SK-N-SH (cell line): ENCODE measurements around the gene CYP39A1. TPM values are rescaled to one million over a fixed set of nuclear protein-coding genes. Genes with fewer than 3 reads are reported as not detected.

Experiments used
- CTCF ChIA-PET: fragments of 300-600, 350-600 bp; formaldehyde crosslinking; extraction: SDS; loops from one replicate; lab custom pipeline; 2021; lab: Yijun Ruan, JAX
- POLR2A ChIA-PET: fragments of 350-600 bp; sonication (Branson Sonifier 250); formaldehyde crosslinking; extraction: SDS; loops from one replicate; lab custom pipeline; 2020; ENCODE audit warnings: antibody characterized with exemption, inconsistent platforms; lab: Yijun Ruan, JAX
- DNase-seq: peaks from one replicate; pipeline ENCODE4 v3.0.0; 2012
- H2AFZ ChIP-seq: fragments of 200-600 bp; sonication (generic); 2 replicates; pipeline ENCODE4 v1.8.1; 2016; ENCODE audit warnings: antibody characterized with exemption, mild to moderate bottlenecking, low read depth
- H3F3A ChIP-seq: fragments of 200-600 bp; sonication (generic); replicated peaks from 2 replicates; pipeline ENCODE3; 2016; ENCODE audit warnings: antibody characterized with exemption, mild to moderate bottlenecking; ENCODE audit not compliant: insufficient read depth
- H3K27ac ChIP-seq, 2 experiments: fragments of 200-500 bp in 1 of 2; fragments of 200-600 bp in 1 of 2; sonication (Bioruptor generic) in 1 of 2; sonication (generic), shearing (Covaris generic) in 1 of 2; 2 replicates each; pipeline versions ENCODE4 v1.5.1 to v1.6.1; 2014 to 2016; ENCODE audit warnings: low read depth in 2 of 2, inconsistent platforms in 1 of 2, low read length in 1 of 2, mild to moderate bottlenecking in 1 of 2, mixed read lengths in 1 of 2
- H3K27me3 ChIP-seq: fragments of 200-600 bp; sonication (generic), shearing (Covaris generic); 2 replicates; pipeline ENCODE4 v1.6.1; 2016; ENCODE audit warnings: mixed run types; ENCODE audit not compliant: insufficient read depth
- H3K36me3 ChIP-seq, 2 experiments: fragments of 200-500 bp in 1 of 2; fragments of 200-600 bp in 1 of 2; sonication (Bioruptor generic) in 1 of 2; sonication (generic) in 1 of 2; replicated peaks in 1 of 2; 2 replicates each; pipeline versions ENCODE3 to v1.5.1; 2014 to 2016; ENCODE audit warnings: low read length in 1 of 2, mild to moderate bottlenecking in 1 of 2; ENCODE audit not compliant: insufficient read depth in 2 of 2, control insufficient read depth in 1 of 2
- H3K4me1 ChIP-seq, 2 experiments: fragments of 200-500 bp in 1 of 2; fragments of 200-600 bp in 1 of 2; sonication (Bioruptor generic) in 1 of 2; sonication (generic), shearing (Covaris generic) in 1 of 2; 2 replicates each; pipeline versions ENCODE4 v1.5.1 to v1.6.1; 2014 to 2016; ENCODE audit warnings: low read depth in 1 of 2, low read length in 1 of 2, mixed run types in 1 of 2; ENCODE audit not compliant: insufficient read depth in 2 of 2, control insufficient read depth in 1 of 2
- H3K4me2 ChIP-seq: fragments of 200-600 bp; sonication (generic), shearing (Covaris generic); 2 replicates; pipeline ENCODE4 v1.6.1; 2017; ENCODE audit warnings: mixed run types
- H3K4me3 ChIP-seq, 2 experiments: fragments of 200-500 bp in 1 of 2; fragments of 200-600 bp in 1 of 2; sonication (Bioruptor generic) in 1 of 2; sonication (generic), shearing (Covaris generic) in 1 of 2; 2 replicates each; pipeline versions ENCODE4 v1.5.1 to v1.8.1; 2014 to 2016; ENCODE audit warnings: low read depth in 2 of 2, inconsistent platforms in 1 of 2, low read length in 1 of 2, mild to moderate bottlenecking in 1 of 2, mixed read lengths in 1 of 2, moderate library complexity in 1 of 2
- H3K79me2 ChIP-seq: fragments of 200-600 bp; sonication (generic); 2 replicates; pipeline ENCODE4 v1.8.1; 2017; ENCODE audit warnings: mild to moderate bottlenecking; ENCODE audit not compliant: insufficient read depth
- H3K9ac ChIP-seq: fragments of 200-600 bp; sonication (generic); 2 replicates; pipeline ENCODE4 v1.6.1; 2017; ENCODE audit warnings: mixed run types
- H3K9me2 ChIP-seq: fragments of 200-600 bp; sonication (generic); 2 replicates; pipeline ENCODE4 v1.6.1; 2017; ENCODE audit warnings: mixed run types
- H3K9me3 ChIP-seq: fragments of 200-600 bp; sonication (generic); 2 replicates; pipeline ENCODE4 v1.6.1; 2017; ENCODE audit warnings: mixed run types, mild to moderate bottlenecking, moderate library complexity
- H4K20me1 ChIP-seq: fragments of 200-600 bp; sonication (generic); 2 replicates; pipeline ENCODE4 v1.6.1; 2017; ENCODE audit warnings: mild to moderate bottlenecking, mixed run types; ENCODE audit not compliant: insufficient read depth
- EP300 ChIP-seq, 2 experiments: IDR thresholded peaks; 2 replicates each; pipeline versions ENCODE4 v1.4.0 to v1.6.1; 2012; ENCODE audit warnings: borderline replicate concordance in 1 of 2, low read depth in 1 of 2, low read length in 1 of 2
- FOSL2 ChIP-seq: IDR thresholded peaks from 2 replicates; pipeline ENCODE4 v1.4.0; 2012; ENCODE audit warnings: low read depth, mild to moderate bottlenecking, moderate library complexity, borderline replicate concordance
- FOXM1 ChIP-seq: IDR thresholded peaks from 2 replicates; pipeline ENCODE4 v1.4.0; 2012; ENCODE audit warnings: low read depth, mild to moderate bottlenecking
- GABPA ChIP-seq: IDR thresholded peaks from 2 replicates; pipeline ENCODE4 v1.4.0; 2012; ENCODE audit warnings: low read depth, mild to moderate bottlenecking
- GATA2 ChIP-seq: sonication (generic); formaldehyde crosslinking; IDR thresholded peaks from 2 replicates; pipeline ENCODE4 v1.5.0; 2020; ENCODE audit warnings: mild to moderate bottlenecking, missing genetic modification reagents
- MEF2A ChIP-seq: IDR thresholded peaks from 2 replicates; pipeline ENCODE4 v1.4.0; 2012; ENCODE audit warnings: low read depth, borderline replicate concordance
- MXI1 ChIP-seq: IDR thresholded peaks from 2 replicates; pipeline ENCODE4 v1.6.1; 2012; ENCODE audit warnings: mild to moderate bottlenecking, low read depth, low read length, improper control_type of control experiment
- NFIC ChIP-seq: IDR thresholded peaks from 2 replicates; pipeline ENCODE4 v1.4.0; 2012; ENCODE audit warnings: borderline replicate concordance
- NRF1 ChIP-seq: IDR thresholded peaks from 2 replicates; pipeline ENCODE4 v1.6.1; 2012; ENCODE audit warnings: low read depth, mild to moderate bottlenecking, low read length
- RAD21 ChIP-seq: IDR thresholded peaks from 2 replicates; pipeline ENCODE4 v1.6.1; 2012; ENCODE audit warnings: mild to moderate bottlenecking, low read length
- RFX5 ChIP-seq: IDR thresholded peaks from 2 replicates; pipeline ENCODE4 v1.6.1; 2012; ENCODE audit warnings: mild to moderate bottlenecking, improper control_type of control experiment, low read length
- RXRA ChIP-seq: IDR thresholded peaks from 2 replicates; pipeline ENCODE4 v1.4.0; 2012; ENCODE audit warnings: low read depth, mild to moderate bottlenecking, borderline replicate concordance
- SIN3A ChIP-seq: IDR thresholded peaks from 2 replicates; pipeline ENCODE4 v1.6.1; 2012; ENCODE audit warnings: low read depth, mild to moderate bottlenecking, low read length, moderate library complexity, borderline replicate concordance
- TAF1 ChIP-seq: IDR thresholded peaks from 2 replicates; pipeline ENCODE4 v1.6.1; 2012; ENCODE audit warnings: low read depth, mild to moderate bottlenecking, low read length, moderate library complexity, borderline replicate concordance
- YY1 ChIP-seq: IDR thresholded peaks from 2 replicates; pipeline ENCODE4 v1.4.0; 2012; ENCODE audit warnings: low read depth, mild to moderate bottlenecking
- WGBS: methylation state at CpG from one replicate; pipeline ENCODE4 v1.1.6; 2017; ENCODE audit warnings: low lambda C conversion rate; 5-methylcytosine and 5-hydroxymethylcytosine counted together
- polyA plus RNA-seq, 3 experiments: library from polyadenylated mRNA; depleted of rRNA; stranded (reverse); fragments of >200 nt; gene quantifications; 2 replicates each; pipeline ENCODE4 v1.2.3, GENCODE V29; 2012
- TF ChIP-seq, protein P1 (sequence below): fragments of 150-350 bp; IDR thresholded peaks from 2 replicates; pipeline ENCODE4 v1.6.1; 2017; ENCODE audit warnings: antibody characterized with exemption, low read length, low read depth, borderline replicate concordance
- TF ChIP-seq, protein P2 (sequence below): IDR thresholded peaks from 2 replicates; pipeline ENCODE4 v1.6.1; 2012; ENCODE audit warnings: mild to moderate bottlenecking, low read depth, low read length, moderate library complexity
- TF ChIP-seq, protein P3 (sequence below): IDR thresholded peaks from 2 replicates; pipeline ENCODE4 v1.4.0; 2012; ENCODE audit warnings: low read depth
- TF ChIP-seq, protein P4 (sequence below): IDR thresholded peaks from 2 replicates; pipeline ENCODE4 v1.4.0; 2012; ENCODE audit warnings: low read depth, borderline replicate concordance
- TF ChIP-seq, protein P5 (sequence below): IDR thresholded peaks from 2 replicates; pipeline ENCODE4 v1.4.0; 2012; ENCODE audit warnings: low read depth, borderline replicate concordance

CYP39A1 gene
- polyA plus RNA-seq, 1 of the 3 experiments (the other 2 are of a cell fraction): not detected

DNA sequence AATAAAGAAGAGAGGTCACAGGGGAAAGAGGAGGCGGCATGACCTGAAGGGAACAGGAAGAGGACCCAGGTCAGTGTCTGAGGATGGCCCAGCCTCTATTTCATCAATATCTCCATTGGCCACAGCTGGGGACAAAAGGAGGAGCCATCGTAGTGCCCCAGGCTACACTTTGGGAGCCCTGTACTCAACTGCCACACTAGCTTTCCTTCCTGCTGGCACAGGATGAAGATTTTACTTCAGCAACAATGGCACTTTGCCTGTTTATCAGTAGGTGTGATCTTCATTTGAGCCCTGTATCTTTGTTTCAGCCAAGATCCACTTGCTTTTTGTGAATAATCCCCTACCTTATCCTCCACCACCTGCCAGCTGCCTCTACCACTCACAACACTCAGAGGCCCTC lies 126.0 kb downstream of the CYP39A1 start:
- Histone ChIP-seq H3K27me3 (no peaks in the 10 kb centered on the region), H3K79me2 (no peaks in the 10 kb centered on the region), H3K36me3 (no peaks in the 10 kb centered on the region), H3K4me1 (no peaks in the 10 kb centered on the region), H3K4me2 (no peak overlapping the region), H2AFZ (no peak overlapping the region), H3K9ac (no peak overlapping the region), H3K9me2 (no peaks in the 10 kb centered on the region), H4K20me1 (no peaks in the 10 kb centered on the region), H3K4me3 (no peak overlapping the region), H3K9me3 (no peaks in the 10 kb centered on the region), H3K27ac (no peak overlapping the region), H3F3A (no peaks in the 10 kb centered on the region)
- no peak for DNase-seq
- CTCF ChIA-PET: no interaction called here
- POLR2A ChIA-PET: no interaction called here
- 0% methylated on average over 2 of the region's 2 CpGs for WGBS
- TF ChIP-seq FOSL2 (no peak), NRF1 (no peak), YY1 (no peak), GATA2 (CRISPR knock-in tag) (no peak), FOXM1 (no peak), RXRA (no peak), NFIC (no peak), MEF2A (no peak)
- TF ChIP-seq, protein P1, sequence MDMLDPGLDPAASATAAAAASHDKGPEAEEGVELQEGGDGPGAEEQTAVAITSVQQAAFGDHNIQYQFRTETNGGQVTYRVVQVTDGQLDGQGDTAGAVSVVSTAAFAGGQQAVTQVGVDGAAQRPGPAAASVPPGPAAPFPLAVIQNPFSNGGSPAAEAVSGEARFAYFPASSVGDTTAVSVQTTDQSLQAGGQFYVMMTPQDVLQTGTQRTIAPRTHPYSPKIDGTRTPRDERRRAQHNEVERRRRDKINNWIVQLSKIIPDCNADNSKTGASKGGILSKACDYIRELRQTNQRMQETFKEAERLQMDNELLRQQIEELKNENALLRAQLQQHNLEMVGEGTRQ: no peak

DNA sequence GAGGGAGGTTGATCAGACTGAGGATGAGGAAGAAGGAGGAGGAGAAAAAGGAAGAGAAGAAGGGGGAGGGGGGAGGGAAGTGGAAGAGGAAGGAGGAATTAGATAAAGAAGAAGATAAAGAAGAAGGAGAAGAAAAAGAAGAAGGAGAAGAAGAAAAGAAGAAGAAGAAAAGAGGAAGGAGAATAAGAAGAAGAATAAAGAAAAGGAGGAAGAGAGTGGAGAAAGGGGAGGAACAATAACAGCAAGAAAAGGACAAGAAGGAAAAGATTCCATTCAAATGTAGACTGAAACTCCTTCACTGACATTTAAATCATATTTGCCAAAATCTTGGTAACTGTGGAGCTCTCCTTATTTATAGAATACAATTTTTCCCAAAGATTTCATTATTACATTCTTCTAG lies 127.0 kb downstream of the CYP39A1 start:
- CTCF ChIA-PET: no interaction called here
- POLR2A ChIA-PET: no interaction called here
- Histone ChIP-seq H3K9me2 (no peaks in the 10 kb centered on the region), H3K36me3 (no peaks in the 10 kb centered on the region), H3K79me2 (no peaks in the 10 kb centered on the region), H3K27ac (no peak overlapping the region), H3K9ac (no peak overlapping the region), H4K20me1 (no peaks in the 10 kb centered on the region), H3K4me1 (no peaks in the 10 kb centered on the region), H3K27me3 (no peaks in the 10 kb centered on the region), H2AFZ (no peak overlapping the region), H3K9me3 (no peaks in the 10 kb centered on the region), H3K4me3 (no peak overlapping the region), H3F3A (no peaks in the 10 kb centered on the region), H3K4me2 (no peak overlapping the region)
- DNase-seq: no peak
- TF ChIP-seq SIN3A (no peak), RAD21 (no peak), FOSL2 (no peak), MXI1 (no peak), RFX5 (no peak), TAF1 (no peak), YY1 (no peak), GABPA (no peak), EP300 (IDR thresholded peaks at IDR 0.05; ENCODE audit: borderline replicate concordance in 1 of 2, low read depth in 1 of 2, low read length in 1 of 2) (no peak)
- TF ChIP-seq, protein P1: no peak
- TF ChIP-seq, protein P2, sequence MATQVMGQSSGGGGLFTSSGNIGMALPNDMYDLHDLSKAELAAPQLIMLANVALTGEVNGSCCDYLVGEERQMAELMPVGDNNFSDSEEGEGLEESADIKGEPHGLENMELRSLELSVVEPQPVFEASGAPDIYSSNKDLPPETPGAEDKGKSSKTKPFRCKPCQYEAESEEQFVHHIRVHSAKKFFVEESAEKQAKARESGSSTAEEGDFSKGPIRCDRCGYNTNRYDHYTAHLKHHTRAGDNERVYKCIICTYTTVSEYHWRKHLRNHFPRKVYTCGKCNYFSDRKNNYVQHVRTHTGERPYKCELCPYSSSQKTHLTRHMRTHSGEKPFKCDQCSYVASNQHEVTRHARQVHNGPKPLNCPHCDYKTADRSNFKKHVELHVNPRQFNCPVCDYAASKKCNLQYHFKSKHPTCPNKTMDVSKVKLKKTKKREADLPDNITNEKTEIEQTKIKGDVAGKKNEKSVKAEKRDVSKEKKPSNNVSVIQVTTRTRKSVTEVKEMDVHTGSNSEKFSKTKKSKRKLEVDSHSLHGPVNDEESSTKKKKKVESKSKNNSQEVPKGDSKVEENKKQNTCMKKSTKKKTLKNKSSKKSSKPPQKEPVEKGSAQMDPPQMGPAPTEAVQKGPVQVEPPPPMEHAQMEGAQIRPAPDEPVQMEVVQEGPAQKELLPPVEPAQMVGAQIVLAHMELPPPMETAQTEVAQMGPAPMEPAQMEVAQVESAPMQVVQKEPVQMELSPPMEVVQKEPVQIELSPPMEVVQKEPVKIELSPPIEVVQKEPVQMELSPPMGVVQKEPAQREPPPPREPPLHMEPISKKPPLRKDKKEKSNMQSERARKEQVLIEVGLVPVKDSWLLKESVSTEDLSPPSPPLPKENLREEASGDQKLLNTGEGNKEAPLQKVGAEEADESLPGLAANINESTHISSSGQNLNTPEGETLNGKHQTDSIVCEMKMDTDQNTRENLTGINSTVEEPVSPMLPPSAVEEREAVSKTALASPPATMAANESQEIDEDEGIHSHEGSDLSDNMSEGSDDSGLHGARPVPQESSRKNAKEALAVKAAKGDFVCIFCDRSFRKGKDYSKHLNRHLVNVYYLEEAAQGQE: no peak
- TF ChIP-seq, protein P3, sequence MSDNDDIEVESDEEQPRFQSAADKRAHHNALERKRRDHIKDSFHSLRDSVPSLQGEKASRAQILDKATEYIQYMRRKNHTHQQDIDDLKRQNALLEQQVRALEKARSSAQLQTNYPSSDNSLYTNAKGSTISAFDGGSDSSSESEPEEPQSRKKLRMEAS: no peak
- TF ChIP-seq, protein P4, sequence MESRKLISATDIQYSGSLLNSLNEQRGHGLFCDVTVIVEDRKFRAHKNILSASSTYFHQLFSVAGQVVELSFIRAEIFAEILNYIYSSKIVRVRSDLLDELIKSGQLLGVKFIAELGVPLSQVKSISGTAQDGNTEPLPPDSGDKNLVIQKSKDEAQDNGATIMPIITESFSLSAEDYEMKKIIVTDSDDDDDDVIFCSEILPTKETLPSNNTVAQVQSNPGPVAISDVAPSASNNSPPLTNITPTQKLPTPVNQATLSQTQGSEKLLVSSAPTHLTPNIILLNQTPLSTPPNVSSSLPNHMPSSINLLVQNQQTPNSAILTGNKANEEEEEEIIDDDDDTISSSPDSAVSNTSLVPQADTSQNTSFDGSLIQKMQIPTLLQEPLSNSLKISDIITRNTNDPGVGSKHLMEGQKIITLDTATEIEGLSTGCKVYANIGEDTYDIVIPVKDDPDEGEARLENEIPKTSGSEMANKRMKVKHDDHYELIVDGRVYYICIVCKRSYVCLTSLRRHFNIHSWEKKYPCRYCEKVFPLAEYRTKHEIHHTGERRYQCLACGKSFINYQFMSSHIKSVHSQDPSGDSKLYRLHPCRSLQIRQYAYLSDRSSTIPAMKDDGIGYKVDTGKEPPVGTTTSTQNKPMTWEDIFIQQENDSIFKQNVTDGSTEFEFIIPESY: no peak
- TF ChIP-seq, protein P5, sequence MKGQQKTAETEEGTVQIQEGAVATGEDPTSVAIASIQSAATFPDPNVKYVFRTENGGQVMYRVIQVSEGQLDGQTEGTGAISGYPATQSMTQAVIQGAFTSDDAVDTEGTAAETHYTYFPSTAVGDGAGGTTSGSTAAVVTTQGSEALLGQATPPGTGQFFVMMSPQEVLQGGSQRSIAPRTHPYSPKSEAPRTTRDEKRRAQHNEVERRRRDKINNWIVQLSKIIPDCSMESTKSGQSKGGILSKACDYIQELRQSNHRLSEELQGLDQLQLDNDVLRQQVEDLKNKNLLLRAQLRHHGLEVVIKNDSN: no peak
